HG02571 (cell line): ENCODE data around the gene DDB1.

Experiments used
- ATAC-seq: cut with Tn5 transposase; IDR thresholded peaks from one replicate; pipeline ENCODE4 v1.9.1; 2021; ENCODE audit warnings: mild to moderate bottlenecking, moderate library complexity; ENCODE audit not compliant: unreplicated experiment

The DDB1 gene

DNA sequence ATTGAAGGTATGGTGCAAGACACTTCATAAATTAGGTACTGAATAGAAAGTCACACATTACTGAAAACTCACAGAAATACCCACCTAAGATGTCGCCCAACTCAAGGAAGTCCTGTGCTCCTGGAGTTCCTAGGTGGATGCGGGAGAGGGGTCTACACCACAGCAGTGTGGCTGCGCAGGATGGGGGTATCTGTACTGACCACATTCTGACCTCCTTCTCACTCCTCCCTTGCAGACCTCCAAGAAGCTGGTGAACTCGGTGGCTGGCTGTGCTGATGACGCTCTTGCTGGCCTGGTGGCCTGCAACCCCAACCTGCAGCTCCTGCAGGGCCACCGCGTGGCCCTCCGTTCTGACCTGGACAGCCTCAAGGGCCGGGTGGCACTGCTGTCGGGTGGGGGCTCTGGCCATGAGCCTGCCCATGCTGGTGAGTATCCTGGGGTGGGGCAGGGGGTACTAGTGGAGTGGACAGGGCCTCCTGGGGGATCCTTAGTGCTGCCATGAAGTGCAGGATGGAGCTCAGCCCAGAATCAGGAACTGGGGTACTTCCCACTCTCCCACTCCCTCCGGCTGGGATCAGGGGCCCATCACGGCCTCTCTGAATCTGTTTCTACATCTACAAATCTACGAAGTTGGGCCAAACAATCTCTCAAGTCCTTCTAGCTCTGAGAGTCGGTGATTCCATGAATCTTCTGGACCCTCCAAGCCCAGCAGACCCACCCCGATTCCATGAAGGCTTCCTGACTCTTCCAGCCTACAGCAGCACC lies 5.0 kb upstream of the DDB1 start:
- no peak for ATAC-seq

DNA sequence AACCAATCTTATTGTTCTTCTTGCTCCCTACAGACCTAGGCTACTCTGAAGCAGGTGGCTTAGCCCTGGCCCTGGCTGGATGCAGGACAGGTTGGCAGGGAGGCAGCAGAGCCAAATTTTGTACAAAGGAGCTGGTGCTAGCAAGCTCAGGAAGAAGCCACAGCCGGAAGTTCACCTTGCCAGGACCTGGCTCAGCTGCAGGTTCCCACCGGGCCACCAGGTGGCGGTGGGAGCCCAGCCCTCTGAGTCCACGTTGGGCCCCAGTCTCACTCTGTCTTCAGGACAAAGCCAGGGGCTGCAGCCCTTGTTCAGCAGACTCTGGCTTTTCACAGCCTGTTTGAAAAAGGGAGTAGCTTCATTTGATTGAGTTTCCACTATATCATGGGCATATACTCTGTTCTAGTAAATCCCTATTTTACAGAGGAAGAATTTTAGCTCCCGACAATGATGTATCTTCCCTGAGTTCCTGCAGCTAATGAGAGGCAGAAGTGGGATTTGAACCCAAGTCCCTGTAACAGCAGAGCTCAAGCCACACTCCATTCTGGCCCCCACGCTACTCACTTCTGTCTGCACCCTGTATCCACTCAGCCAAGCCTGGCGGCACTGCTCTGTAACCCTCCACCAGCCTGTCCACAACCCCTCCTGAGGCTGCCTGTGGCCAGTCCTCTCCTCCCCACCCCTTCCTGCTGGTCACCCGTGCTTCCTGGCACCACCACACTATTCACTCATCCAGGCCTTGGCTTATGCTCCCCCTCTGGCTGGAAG lies 3.4 kb upstream of the DDB1 start:
- ATAC-seq, result peak; percentile 42

DNA sequence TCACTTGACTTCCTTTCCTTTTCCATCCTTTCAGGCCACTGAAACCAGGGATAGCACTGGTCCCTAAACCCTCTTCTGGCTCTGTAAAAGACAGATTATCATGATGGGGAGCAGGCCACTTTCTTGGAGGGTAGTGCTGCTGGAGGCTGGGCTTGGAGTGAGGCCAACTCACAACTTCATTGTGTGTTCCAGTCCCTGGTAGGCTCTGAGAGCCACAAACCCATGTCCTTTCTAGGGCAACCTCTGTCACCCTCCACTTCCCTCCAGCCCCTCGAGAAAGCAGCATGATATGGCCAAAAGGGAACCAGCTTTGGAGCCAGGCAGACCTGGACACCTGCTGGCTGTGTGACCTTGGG lies 2.4 kb upstream of the DDB1 start:
- no peak for ATAC-seq

DNA sequence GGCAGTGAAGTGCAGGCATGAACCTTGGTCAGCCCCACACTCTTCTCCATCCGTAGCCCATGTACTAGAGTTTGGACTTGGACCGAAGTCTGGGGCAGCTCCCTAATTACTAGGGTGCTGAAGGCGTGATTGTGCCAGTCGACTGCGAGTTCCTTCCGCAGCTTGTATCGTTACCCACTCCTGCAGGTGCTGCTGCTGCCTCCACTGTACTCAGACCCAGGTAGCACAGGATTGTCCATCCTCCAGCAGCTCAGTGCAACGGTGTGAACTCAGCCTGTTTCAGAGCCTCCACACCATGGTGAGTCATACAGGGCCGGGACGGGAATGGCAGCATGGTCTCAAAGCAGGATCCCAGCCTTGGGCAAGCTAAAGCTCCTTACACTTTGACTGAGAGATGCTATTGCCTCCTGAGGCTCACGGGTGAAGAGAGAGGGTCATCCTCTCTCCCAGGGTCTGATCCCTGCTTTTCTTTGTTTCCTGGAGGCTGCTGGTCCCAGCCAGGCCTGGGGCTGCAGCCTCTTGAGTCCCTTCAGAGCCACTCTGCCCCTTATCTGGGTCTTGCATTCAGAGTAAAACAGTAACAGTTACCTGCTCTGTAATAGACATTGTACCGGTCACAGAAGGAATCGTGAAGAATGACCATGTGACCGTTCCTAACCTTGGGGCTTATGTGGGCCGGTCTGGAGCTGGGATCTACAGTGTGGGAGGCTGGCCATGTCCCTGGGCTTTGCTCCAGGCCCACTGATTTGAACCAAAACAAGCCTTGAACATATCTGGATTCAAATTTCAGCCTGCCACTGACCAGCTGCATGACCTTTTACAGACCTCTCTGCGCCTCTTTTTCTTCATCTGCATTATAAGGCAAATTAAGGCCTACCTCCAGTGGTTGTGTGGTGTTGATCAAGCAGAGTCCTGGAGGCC lies 1.8 kb upstream of the DDB1 start:
- no peak for ATAC-seq

DNA sequence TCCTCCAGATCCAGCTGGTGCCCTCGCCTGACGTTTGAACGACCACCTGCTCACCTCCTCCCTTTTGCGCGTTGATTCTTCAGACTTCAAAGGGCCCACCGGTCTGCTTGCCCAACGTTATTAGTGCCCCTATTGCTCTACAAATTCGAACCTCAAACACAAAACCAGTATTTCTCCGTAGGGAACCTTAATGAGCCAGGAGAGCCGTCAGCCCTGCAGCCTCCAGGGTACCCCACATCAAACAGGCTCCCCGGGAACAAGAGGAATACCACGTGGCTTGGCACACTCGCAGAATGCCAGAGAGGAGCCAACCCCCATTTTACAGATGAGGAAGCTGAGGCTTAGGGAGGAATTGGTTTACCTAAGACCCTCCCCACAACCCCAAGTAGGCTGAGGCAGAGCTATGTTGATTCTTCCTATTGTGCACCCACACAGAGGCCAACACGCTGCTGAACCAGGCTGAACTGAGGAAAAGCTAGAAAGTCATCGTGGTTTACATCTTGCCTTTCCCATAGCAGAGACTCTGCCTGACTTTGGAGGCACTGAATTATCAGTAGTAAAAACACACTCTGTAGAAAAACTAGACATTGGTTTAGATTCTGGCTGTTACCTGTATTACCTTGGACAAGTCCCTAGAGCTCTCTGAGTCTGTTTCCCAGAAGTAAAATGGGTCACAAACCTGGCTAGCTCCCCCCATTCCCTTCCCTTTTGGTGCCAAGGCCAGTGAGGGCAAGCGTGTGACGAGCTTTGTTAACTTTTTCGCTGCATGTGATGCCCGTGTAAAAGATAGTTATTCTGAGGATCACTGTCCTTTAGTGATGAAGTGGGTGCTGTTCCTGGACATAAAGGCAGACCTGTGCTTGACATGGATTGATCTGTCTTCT lies 887 bp upstream of the DDB1 start:
- ATAC-seq, result no peak

DNA sequence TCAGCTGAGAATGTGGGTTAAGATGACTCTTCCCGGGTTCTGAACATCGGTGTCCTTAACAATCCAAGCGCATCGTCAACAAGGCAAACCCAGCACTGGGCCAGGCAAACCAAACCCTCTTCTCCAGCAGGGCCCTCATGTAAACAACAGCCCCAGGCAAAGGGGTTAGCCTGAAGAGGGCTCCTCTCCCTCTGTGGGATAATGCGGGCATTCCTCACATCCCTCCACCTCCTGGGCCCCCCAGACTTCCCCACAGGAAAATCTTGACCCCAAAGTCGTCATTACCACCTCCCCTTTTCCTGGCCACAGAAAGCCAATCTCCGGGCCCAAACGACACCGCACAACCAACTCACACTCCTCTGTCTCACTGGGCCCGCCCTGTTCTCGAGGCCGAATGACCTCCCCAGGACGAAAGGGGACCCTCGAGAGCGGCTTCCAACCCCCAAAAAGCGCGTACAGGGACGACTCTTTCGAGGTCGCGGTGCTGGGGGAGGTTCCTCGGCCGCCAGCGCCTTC lies 566 bp downstream of the DDB1 start:
- no peak for ATAC-seq

DNA sequence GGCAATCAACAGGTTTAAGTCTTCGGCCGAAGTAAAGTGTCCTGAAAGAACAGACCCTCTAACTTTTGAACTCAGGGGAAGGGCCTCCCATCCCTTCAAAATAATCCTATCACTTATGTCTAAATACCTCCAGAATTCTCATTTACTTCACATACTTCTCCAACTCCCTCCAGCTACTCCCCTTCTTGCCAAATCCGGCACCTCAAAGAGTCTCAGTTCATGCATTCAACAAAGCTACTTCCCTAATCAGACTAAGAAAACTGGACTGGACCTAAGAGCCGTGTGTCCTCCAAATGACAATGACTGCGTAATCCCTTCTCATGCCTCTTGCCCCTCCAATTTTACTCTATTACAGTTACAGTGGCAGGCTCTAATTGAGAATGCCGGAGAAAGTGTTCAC lies 1.3 kb downstream of the DDB1 start:
- no peak for ATAC-seq

DNA sequence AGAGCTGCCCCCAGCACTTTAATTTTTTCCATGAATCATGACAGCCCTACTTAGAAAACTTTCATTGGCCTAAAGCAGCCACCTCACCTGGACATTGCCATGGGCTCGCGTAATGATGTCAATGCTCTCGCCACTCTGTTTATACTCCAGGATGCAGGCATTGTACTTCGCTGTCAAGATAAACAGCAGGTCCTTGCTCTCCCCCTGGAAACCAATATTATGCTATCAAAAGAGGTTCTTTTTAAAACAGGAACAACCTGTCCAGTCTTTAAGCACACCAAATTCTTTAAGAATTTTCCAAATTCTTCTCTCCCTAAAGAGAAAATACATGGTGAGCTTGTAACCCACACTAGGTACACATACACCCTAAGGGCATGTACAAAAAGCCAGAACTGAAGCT lies 3.0 kb downstream of the DDB1 start:
- ATAC-seq, result no peak

DNA sequence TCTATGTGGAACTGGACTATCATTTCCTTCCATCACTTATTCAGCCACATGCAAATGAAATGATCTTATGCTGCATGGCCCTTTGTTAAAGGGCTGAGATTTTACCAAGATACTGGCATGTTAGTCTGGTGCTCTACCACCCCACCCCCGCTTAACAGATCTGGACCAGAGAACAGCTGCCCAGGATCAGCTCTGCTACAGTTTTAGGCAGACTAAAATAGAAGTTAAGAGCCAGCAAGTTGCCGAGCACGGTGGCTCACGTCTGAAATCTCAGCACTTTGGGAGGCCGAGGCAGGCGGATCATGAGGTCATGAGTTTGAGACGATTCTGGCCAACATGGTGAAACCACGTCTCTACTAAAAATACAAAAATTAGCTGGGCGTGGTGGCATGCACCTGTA lies 4.6 kb downstream of the DDB1 start:
- no peak for ATAC-seq

DNA sequence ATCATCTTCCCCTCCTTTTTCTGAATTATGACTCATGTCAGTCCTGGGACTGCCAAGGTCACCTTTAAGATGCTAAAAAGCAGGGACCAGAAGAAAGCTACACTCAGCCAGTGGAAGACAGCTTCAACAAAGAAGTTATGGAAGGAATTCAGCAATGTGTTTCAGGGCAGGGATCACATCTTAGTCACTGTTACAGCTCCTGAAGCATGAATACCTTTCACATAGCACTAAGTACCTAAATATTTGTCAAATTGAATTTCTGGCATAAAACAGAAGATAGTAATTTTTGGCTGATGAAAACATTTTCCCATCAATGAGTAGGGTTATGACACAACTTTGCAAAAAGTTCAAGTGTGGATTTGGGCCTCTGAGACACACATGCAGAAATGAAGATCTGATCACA lies 5.2 kb downstream of the DDB1 start:
- ATAC-seq, result no peak

DNA sequence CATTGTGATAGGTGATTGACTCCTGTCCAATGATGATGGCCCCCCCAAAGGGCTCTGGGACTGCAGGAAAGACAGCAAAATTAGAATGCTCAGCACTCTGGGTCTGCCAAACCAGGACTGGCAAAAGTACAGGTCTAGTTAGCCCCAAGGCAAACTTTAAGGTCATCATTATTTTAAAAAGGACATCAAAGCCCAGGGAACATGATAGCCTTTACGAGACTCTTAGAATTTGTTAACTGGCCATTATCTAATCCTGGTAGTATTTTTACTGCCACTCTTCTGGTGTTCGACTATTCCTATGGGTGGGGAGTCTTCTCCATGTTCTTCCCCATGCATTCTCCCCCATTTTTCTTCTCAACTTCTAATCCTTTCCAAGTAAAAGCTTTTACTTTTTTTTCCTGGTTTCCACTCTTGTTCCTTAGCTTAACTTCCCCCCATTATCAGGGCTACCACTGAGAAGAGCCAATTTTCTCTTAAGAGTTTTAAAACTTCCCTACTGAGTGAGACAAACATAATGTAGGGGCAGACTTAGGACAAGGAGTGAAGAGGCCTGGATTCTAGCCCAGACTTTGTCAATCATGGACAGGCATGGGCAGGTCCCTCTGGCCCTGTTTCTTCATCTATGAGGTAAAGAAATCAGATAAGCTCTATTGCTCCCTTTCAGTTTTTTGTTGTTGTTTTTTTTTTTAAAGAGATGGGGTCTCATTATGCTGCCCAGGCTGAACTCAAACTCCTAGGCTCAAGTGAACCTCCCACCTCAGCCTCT lies 7.1 kb downstream of the DDB1 start:
- ATAC-seq, result no peak

DNA sequence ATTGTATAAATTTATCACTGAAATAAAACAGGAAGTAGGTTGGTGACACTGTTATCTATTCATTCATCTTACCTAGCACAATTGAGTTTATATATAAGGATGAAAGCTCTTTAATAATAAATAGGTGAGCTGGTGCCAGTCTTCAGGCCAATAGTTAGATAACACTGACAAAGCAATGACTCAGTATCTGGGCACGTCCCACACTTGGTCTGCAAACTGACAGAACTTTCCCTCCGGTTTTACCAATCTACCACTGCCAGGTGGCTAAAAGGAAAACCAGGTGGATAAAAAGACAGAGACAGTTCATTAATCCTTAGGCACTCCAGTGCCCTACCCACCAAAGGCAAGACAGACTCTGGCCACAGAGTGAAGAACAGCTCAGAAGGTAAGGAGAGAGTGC lies 17.6 kb downstream of the DDB1 start:
- no peak for ATAC-seq

DNA sequence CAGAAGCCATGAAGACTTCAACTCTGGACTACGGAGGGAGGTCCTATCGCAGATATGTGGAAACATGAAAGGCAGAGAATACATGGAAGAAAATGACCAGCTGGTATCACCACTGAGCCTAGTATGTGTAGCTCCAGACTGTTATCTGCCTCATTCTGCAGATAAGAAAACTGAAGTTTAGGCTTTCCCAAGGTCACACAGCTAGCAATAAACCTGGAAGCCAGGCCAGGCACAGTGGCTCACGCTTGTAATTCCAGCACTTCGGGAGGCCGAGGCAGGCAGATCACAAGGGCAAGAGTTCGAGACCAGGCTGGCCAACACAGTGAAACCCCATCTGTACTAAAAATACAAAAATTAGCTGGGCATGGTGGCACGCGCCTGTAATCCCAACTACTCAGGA lies 22.2 kb downstream of the DDB1 start:
- ATAC-seq, result no peak

DNA sequence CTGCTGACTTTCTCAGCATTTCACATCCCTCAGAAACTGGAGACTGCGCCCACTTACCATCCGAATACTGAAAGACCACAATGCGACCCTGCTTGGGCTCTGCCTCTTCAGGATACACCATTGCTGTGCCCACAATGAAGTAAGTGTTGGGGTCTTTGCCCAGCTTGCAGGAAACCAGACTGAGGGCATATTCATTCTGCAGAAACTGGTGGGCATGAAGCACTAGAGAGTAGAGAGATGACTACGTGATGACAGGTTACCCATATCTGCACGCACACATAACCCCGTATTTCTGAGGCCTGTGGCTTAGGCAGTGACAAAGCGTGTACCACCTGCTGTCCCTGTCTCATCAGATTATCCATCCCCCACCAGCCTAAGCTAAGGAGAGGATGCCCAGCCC lies 23.2 kb downstream of the DDB1 start:
- no peak for ATAC-seq

DNA sequence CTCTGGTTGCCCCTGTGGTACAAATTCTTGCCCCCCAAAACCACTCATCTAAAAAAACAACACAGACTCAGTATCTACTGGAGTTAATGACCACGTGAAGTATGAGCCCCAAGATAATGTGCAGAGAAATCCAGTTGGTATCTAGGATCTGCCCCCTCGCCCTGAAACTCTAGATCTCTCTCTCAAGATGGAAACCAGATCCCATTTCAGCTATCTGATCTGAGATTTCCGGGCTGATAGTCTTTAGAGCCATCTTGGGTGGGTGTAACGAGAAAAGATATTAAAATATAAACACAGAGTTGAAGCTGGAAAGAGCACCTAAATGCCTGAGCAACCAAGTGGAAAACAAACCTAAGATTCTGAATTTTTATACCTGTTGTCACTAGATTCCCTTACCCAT lies 23.8 kb downstream of the DDB1 start:
- no peak for ATAC-seq

DNA sequence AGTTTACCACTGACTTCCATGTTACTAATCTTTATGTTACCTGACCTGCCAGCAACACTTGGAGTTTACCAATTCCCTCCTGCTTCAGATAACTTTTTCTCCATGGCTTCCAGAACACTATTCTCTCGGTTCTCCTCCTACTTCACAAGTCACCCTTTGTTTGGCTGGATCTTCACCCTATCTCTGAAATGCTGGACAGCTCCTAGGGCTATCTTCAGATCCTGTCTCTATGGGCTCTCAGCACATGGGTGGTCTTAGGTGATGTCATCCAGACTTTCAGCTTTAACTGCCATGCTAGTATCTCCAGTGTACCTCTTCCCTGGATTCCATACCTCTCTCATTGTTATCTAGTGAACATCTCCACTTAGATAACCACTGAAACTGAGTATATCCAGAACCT lies 25.6 kb downstream of the DDB1 start:
- no peak for ATAC-seq

DNA sequence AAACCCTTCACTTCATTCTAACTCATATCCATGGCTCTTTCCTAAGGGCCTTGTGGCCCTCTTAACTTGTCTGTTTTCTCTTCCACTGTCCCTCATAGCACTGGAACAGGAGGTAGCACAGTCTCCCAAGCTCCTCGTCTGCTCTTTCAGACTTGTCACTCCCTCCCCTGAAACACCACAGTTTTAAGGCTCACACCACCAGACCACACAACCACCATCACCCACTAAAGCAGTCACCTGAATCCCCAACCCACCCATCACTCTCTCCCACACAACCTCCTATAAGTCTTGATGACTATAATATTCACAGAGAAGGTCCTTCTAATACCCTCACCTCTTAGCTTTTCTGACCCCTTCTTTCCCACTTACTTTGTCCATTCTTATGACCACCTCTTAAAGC lies 26.7 kb downstream of the DDB1 start:
- ATAC-seq, result no peak

DNA sequence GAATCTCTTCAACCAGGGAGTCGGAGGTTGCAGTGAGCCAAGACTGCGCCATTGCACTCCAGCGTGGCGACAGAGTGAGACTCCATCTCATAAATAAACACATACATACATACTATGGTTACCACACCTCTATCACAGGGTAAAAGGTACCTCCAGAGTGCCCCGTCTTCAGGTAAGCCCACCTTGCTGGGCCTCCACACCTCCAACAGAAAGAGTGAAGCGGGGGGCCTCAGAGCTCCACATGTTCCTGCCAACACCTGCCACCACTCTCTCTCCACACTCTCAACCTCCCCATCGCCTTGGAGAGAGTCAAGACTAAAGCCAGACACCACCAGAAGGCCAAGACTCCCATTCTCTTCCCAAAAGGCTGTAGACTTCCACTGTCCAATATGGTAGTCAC lies 27.5 kb downstream of the DDB1 start:
- no peak for ATAC-seq

DNA sequence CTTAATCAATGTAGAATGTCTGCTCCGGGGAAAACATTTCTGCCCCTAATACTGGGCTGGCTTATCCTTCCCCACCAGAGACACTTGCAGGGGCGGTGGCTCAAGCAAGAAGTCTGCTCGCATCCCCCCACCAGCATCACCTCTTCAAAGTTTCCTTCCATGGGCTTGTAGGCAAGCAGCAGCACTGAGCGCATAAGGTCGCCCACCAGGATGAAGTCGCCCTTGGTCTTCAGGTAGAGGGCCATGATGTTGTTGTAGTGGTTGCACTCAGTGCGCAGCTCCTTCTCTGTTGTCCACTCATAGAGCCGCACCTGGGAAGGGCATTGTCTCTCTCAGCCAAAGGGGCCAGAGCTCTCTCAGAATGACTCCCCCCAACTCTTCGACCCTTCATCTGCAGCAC lies 29.2 kb downstream of the DDB1 start:
- no peak for ATAC-seq

DNA sequence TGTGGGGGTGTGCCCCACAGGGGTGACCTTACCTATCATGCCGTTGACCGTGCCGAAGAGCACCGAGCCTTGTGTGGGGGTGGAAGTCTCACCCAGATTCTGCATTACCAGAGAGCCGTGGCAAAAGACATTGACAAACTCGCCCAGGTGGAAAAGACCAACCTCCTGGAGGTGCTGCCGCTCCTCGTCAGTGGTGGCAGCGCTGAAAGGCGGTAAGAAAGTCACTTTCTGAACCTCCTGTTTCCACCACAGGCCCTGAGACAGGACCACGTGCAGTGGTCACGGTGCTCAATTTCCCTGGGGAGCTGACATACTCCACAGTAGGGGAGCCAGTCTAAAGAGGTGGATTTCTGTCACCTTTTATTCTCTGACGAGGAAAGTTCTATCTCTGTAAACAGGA lies 30.4 kb downstream of the DDB1 start:
- ATAC-seq, result no peak
